NCI-H1694 treated with DMSO at 0.1 percent for 48 hours (cell line): ENCODE data around the gene SGMS1.
A peak's percentile ranks its signal among the peaks of the same experiment; 100 is the strongest.
"Not testable (repeated sequence)": the region's sequence is repeated elsewhere in the genome, so short reads cannot be mapped to it uniquely, and the experiment has no call there.

Experiments
- DNase-seq: peaks from one replicate; lab custom pipeline; 2025; lab: John Stamatoyannopoulos, UW

Gene SGMS1

GRCh38 chr10:50556237-50557120 lies 67.3 kb downstream of the SGMS1 start:
- no peak for DNase-seq

- DNase-seq = peak; percentile 8
Measured at GRCh38 chr10:50554995-50555568, 68.7 kb downstream of the SGMS1 start.

GRCh38 chr10:50554376-50554994 lies 69.3 kb downstream of the SGMS1 start:
- DNase-seq = peak; percentile 16

- DNase-seq = no peak
Measured at GRCh38 chr10:50552771-50553535, 70.8 kb downstream of the SGMS1 start.

GRCh38 chr10:50552308-50552707 lies 71.4 kb downstream of the SGMS1 start:
- DNase-seq = no peak

DNA sequence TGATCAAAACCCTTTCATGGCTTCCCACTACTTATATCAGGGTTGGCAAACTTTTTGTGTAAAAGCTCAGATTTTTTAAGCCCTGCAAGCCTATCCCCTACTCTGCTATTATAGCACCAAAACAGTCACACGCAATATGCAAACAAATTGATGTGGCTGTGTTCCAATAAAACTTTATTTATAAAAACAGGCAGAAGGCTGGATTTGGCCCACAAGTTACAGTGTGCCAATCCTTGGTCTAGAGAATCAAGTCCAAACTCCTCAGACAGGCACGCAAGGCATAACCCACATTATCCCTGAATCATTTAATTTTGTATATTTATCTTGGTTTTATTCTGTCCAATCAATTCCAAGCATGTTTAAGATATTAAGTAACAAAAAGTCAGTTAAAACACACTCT lies 71.9 kb downstream of the SGMS1 start:
- no peak for DNase-seq

DNA sequence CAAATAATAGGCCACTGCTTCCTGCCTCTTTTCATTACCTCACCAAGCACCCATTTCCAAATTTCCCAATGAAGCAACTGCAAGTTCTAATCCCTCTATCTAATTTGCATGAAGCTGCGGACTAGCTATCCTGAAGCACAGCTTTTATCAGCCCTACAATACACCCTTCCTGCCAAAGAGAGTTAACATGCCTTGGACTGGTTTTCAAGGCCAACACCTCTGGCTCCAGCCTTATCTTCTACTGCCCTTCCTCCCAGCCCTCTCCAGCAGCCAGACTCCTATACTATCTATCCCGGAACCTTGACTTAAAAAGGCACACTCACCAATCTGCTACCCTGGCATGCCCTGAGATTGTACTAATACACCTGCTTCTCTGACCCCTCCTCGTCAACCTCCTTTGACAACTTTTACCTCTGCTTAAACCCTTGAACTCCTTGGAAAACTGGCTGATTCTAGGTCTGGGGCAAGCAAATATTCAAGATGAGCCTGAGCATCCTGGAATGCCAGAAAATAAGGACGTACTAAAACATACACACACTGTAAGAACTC lies 73.4 kb downstream of the SGMS1 start:
- DNase-seq = no peak

DNA sequence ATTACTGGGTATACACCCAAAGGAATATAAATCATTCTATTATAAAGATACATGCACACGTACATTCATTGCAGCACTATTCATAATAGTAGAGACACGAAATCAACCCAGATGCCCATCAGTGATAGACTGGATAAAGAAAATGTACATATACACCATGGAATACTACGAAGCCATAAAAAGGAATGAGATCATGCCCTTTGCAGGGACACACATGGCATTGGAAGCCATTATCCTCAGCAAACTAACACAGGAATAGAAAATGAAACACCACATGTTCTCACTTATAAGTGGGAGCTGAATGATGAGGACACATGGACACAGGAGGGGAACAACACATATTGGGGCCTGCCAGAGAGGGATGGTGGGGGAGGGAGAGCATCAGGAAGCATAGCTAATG lies 74.6 kb downstream of the SGMS1 start:
- DNase-seq = not testable (repeated sequence)

DNA sequence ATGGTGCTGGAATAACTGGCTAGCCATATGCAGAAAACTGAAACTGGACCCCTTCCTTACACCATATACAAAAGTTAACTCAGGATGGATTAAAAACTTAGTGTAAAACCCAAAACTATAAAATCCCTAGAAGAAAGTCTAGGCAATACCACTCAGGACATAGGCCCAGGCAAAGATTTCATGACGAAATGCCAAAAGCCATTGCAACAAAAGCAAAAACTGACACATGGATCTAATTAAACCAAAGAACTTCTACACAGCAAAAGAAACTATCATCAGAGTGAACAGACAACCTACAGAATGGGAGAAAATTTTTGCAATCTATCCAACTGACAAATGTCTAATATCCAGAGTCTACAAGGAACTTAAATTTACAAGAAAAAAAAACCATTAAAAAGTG lies 75.3 kb downstream of the SGMS1 start:
- DNase-seq = not testable (repeated sequence)

- DNase-seq = not testable (repeated sequence)
Measured at GRCh38 chr10:50546287-50546686, 77.5 kb downstream of the SGMS1 start.

DNA sequence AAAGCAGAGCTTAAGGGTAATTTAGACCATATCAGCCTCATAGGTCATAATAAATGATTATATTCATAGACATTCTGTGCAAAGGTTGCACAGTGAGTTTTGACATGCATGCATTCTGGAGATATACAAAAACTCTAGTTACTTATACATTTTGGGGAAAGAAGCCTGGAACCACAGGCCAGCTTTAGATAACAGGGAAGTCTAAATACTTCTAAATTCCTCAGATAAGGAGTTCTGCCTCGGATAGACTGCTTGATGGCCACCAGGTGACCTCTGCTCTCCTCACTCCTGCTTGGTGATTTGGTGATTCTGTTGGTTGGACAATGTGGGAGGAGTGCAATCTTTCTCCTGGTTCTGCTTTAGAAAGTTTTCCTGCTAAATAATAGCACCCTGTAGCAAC lies 77.9 kb downstream of the SGMS1 start:
- no peak for DNase-seq

- no peak for DNase-seq
Measured at GRCh38 chr10:50544857-50545429, 78.8 kb downstream of the SGMS1 start.

GRCh38 chr10:50544095-50544856 lies 79.5 kb downstream of the SGMS1 start:
- DNase-seq = no peak

- no peak for DNase-seq
Measured at GRCh38 chr10:50542871-50543270, 80.9 kb downstream of the SGMS1 start.

- DNase-seq = no peak
Measured at GRCh38 chr10:50541921-50542320, 81.8 kb downstream of the SGMS1 start.

GRCh38 chr10:50541317-50541716 lies 82.4 kb downstream of the SGMS1 start:
- no peak for DNase-seq

GRCh38 chr10:50540826-50541122 lies 83.0 kb downstream of the SGMS1 start:
- DNase-seq = no peak

DNA sequence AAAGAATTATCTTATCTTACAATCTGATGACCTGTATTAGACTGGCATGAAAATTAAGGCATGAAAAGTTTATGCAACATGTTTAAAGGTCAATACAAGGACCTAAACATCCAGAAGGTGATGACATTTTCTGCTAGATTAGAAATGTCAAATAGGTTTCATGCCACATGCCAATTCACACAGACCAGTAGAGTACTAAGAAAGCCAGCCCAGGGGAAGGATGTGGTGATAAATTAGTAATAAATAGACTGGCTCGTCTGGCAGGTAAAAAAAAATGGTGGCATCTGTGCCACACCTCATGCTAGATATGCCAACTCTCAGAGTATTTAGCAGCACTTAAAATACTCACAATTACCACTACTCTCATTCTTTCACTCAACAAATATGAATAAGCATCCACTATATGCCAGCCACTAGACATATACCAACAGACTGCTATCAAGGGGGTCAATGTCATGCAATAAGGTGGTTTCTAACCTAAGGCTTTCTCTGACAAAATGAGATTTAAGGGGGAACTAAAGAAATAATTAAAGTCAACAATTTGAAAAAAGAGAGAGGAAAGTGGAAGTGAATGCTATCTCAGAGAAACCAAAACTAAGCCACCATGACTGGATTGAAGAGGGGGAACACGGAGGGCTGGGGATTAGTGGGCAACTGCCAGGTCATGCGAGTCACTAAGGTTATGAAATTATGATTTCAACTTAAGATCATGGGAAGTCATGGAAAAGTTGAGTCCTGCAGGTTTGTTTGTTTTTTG lies 83.5 kb downstream of the SGMS1 start:
- DNase-seq = no peak

DNA sequence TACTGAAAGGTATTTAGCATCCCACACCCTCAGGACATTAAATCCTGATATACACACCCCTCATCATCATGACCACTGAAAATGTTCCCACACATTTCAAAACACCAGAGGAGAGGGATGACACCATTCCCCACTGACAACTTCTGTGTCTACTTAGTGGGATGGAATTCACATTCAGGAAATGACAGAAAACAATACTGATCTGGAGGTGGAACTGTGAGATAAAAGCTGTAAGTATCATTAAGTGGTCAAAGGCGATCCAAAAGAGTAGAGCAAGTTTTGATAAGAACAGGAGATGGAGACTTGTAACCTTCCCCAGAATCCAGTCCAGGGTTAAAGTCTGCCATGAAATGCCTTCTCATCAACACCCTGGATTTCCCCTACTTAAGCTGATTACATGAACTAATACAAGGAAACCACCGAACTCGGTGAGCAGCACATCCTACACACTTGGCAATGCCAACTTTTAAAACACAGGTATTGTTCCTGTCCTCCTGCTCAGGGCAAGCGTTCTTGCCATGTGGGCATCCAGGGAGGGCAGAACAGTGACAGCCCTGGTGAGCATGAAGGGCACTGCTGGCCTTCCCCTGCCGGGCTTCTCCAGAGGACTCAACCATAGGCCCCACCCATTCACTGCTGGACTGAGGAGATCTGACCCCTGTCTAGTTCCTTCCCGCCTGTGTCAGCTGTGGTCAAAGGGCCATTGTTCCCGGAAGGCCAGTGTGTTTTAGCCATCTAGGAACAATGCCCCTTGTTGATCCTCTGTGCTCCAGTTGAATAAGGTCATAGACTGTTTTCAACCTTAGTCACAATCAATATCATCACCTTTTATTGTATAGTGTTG lies 85.0 kb downstream of the SGMS1 start:
- DNase-seq = no peak
